Neural progenitor cell (in vitro differentiated cells): ENCODE results near the gene GHR. TPM values are rescaled to one million over a fixed set of nuclear protein-coding genes. Genes with fewer than 3 reads are reported as not detected.

Experiments used
- DNase-seq: peaks from one replicate; pipeline ENCODE4 v3.0.0-alpha.2; 2016; ENCODE audit warnings: low spot score
- H2AFZ ChIP-seq: fragments of 200-600 bp; sonication (generic); replicated peaks from 2 replicates; pipeline ENCODE4 v1.6.1; 2016; ENCODE audit warnings: antibody characterized with exemption
- H3F3A ChIP-seq: fragments of 200-600 bp; sonication (generic); 2 replicates; pipeline ENCODE4 v1.6.1; 2016; ENCODE audit warnings: antibody characterized with exemption, low read depth
- H3K27ac ChIP-seq: fragments of 200-600 bp; sonication (generic); 2 replicates; pipeline ENCODE4 v1.5.1; 2016; ENCODE audit warnings: mild to moderate bottlenecking
- H3K27me3 ChIP-seq: fragments of 200-600 bp; sonication (generic); 2 replicates; pipeline ENCODE4 v1.6.1; 2016; ENCODE audit warnings: mild to moderate bottlenecking, moderate library complexity
- H3K36me3 ChIP-seq: fragments of 200-600 bp; sonication (generic); 2 replicates; pipeline ENCODE4 v1.5.1; 2016
- H3K4me1 ChIP-seq: fragments of 200-600 bp; sonication (generic); 2 replicates; pipeline ENCODE4 v1.6.1; 2016; ENCODE audit warnings: mixed run types
- H3K4me2 ChIP-seq: fragments of 200-600 bp; sonication (generic); 2 replicates; pipeline ENCODE4 v1.6.1; 2016
- H3K4me3 ChIP-seq: fragments of 200-600 bp; sonication (generic); 2 replicates; pipeline ENCODE4 v1.5.1; 2016
- H3K79me2 ChIP-seq: fragments of 200-600 bp; sonication (generic); 2 replicates; pipeline ENCODE4 v1.6.1; 2016; ENCODE audit warnings: low read depth
- H3K9ac ChIP-seq: fragments of 200-600 bp; sonication (generic); 2 replicates; pipeline ENCODE4 v1.6.1; 2016
- H3K9me3 ChIP-seq: fragments of 200-600 bp; sonication (generic); 2 replicates; pipeline ENCODE4 v1.5.1; 2016; ENCODE audit warnings: low read depth
- H4K20me1 ChIP-seq: fragments of 200-600 bp; sonication (generic); 2 replicates; pipeline ENCODE4 v1.6.1; 2016; ENCODE audit warnings: low read depth
- H3K27ac Mint-ChIP-seq: 3 replicates; pipeline ENCODE4 v1.8.0; 2021; ENCODE audit warnings: mixed read lengths
- H3K27me3 Mint-ChIP-seq: 2 replicates; pipeline ENCODE4 v1.8.0; 2022; ENCODE audit warnings: low read depth, mild to moderate bottlenecking, inconsistent platforms, moderate library complexity, mixed read lengths; ENCODE audit not compliant: insufficient read depth
- H3K36me3 Mint-ChIP-seq: 3 replicates; pipeline ENCODE4 v1.8.0; 2021; ENCODE audit warnings: mixed read lengths
- H3K4me1 Mint-ChIP-seq: 3 replicates; pipeline ENCODE4 v1.8.0; 2021; ENCODE audit warnings: mixed read lengths
- H3K4me3 Mint-ChIP-seq: 3 replicates; pipeline ENCODE4 v1.8.0; 2021; ENCODE audit warnings: mild to moderate bottlenecking, moderate library complexity, mixed read lengths
- H3K9me3 Mint-ChIP-seq: 3 replicates; pipeline ENCODE4 v1.8.0; 2020; ENCODE audit warnings: mixed read lengths
- CTCF ChIP-seq: fragments of 200-600 bp; sonication (generic); IDR thresholded peaks from 2 replicates; pipeline ENCODE4 v1.5.1; 2017; ENCODE audit warnings: antibody characterized with exemption, mild to moderate bottlenecking
- EZH2 ChIP-seq: fragments of 200-600 bp; sonication (generic); IDR thresholded peaks from 2 replicates; pipeline ENCODE4 v1.6.1; 2017; ENCODE audit warnings: antibody characterized with exemption, mild to moderate bottlenecking, moderate library complexity
- EZH2phosphoT487 ChIP-seq: fragments of 200-600 bp; sonication (generic); IDR thresholded peaks from 2 replicates; pipeline ENCODE4 v1.6.1; 2017; ENCODE audit warnings: antibody characterized with exemption
- total RNA-seq: library from RNA; depleted of rRNA; stranded (reverse); fragments of >200 nt; gene quantifications from 2 replicates; pipeline ENCODE4 v1.2.3, GENCODE V29; 2015; ENCODE audit warnings: low replicate concordance

Gene GHR
- total RNA-seq, 1 donor from 2014 or later = 0.07 TPM

GRCh38 chr5:42718591-42718990, 295.4 kb downstream of the GHR start:
- H3K27me3 ChIP-seq = no peaks in the 10 kb centered on the region
- no peak overlapping the region for H3K4me2 ChIP-seq
- H3K4me1 ChIP-seq = no peaks in the 10 kb centered on the region
- H3K27ac ChIP-seq = no peak overlapping the region
- H3K9me3 ChIP-seq = no peaks in the 10 kb centered on the region
- H3F3A ChIP-seq = no peaks in the 10 kb centered on the region
- no peak overlapping the region for H2AFZ ChIP-seq
- no peaks in the 10 kb centered on the region for H3K36me3 ChIP-seq
- no peaks in the 10 kb centered on the region for H3K27me3 Mint-ChIP-seq
- no peaks in the 10 kb centered on the region for H4K20me1 ChIP-seq
- DNase-seq = no peak
- no peaks in the 10 kb centered on the region for H3K9me3 Mint-ChIP-seq
- no peaks in the 10 kb centered on the region for H3K36me3 Mint-ChIP-seq
- no peak overlapping the region for H3K4me3 Mint-ChIP-seq
- H3K4me3 ChIP-seq = no peak overlapping the region
- no peaks in the 10 kb centered on the region for H3K79me2 ChIP-seq
- H3K4me1 Mint-ChIP-seq = no peaks in the 10 kb centered on the region
- TF ChIP-seq CTCF = no peak
- no peak for TF ChIP-seq EZH2
- TF ChIP-seq EZH2phosphoT487 = no peak
- H3K9ac ChIP-seq = no peak overlapping the region
- no peak overlapping the region for H3K27ac Mint-ChIP-seq

GRCh38 chr5:42719034-42719433, 295.8 kb downstream of the GHR start:
- Mint-ChIP-seq H3K27me3 (no peaks in the 10 kb centered on the region), H3K9me3 (no peaks in the 10 kb centered on the region), H3K4me3 (no peak overlapping the region), H3K27ac (no peak overlapping the region), H3K36me3 (no peaks in the 10 kb centered on the region), H3K4me1 (no peaks in the 10 kb centered on the region)
- no peak for DNase-seq
- Histone ChIP-seq H3K9ac (no peak overlapping the region), H3K4me1 (no peaks in the 10 kb centered on the region), H3K4me2 (no peak overlapping the region), H4K20me1 (no peaks in the 10 kb centered on the region), H3K36me3 (no peaks in the 10 kb centered on the region), H3K27ac (no peak overlapping the region), H3K4me3 (no peak overlapping the region), H3K9me3 (no peaks in the 10 kb centered on the region), H3K27me3 (no peaks in the 10 kb centered on the region), H3K79me2 (no peaks in the 10 kb centered on the region), H2AFZ (no peak overlapping the region), H3F3A (no peaks in the 10 kb centered on the region)
- TF ChIP-seq EZH2phosphoT487 (no peak), EZH2 (no peak), CTCF (no peak)

GRCh38 chr5:42720251-42720650, 297.0 kb downstream of the GHR start:
- TF ChIP-seq EZH2 (no peak), EZH2phosphoT487 (no peak), CTCF (no peak)
- Mint-ChIP-seq H3K4me3 (no peak overlapping the region), H3K36me3 (no peaks in the 10 kb centered on the region), H3K27ac (no peak overlapping the region), H3K9me3 (no peaks in the 10 kb centered on the region), H3K4me1 (no peaks in the 10 kb centered on the region), H3K27me3 (no peaks in the 10 kb centered on the region)
- Histone ChIP-seq H3K4me2 (no peak overlapping the region), H3K4me3 (no peak overlapping the region), H4K20me1 (no peaks in the 10 kb centered on the region), H3K27ac (no peak overlapping the region), H3K79me2 (no peaks in the 10 kb centered on the region), H3K27me3 (no peaks in the 10 kb centered on the region), H3F3A (no peaks in the 10 kb centered on the region), H2AFZ (no peak overlapping the region), H3K4me1 (no peaks in the 10 kb centered on the region), H3K36me3 (no peaks in the 10 kb centered on the region), H3K9ac (no peak overlapping the region), H3K9me3 (no peaks in the 10 kb centered on the region)
- no peak for DNase-seq
